ENCODE results near the gene MKKS. TPM values are rescaled to one million over a fixed set of nuclear protein-coding genes. Genes with fewer than 3 reads are reported as not detected.

Gene MKKS
- total RNA-seq, 2 donors from 2014 or later = 13.2 to 13.8 TPM

GRCh38 chr20:10360878-10361277 is 73.1 kb downstream of the MKKS start:
- Mint-ChIP-seq H3K27ac (no peak overlapping the region), H3K4me3 (no peak overlapping the region), H3K27me3 (ENCODE audit: insufficient read depth) (no peaks in the 10 kb centered on the region), H3K9me3 (no peaks in the 10 kb centered on the region), H3K36me3 (ENCODE audit: low read depth) (no peaks in the 10 kb centered on the region), H3K4me1 (no peaks in the 10 kb centered on the region)
- WGBS, 2 experiments (ENCODE audit: insufficient coverage in 1 of 2, insufficient read length in 1 of 2) = 94 to 100% methylated on average over 1 of the region's 1 CpG
- no peaks in the 10 kb centered on the region for H3K36me3 ChIP-seq (ENCODE audit: control insufficient read depth, insufficient read depth, low read length)
- H3K9me3 ChIP-seq (ENCODE audit: control insufficient read depth, low read length) = no peaks in the 10 kb centered on the region
- H3K9ac ChIP-seq (ENCODE audit: extremely low read depth, low read length, poor library complexity, severe bottlenecking) = no peak overlapping the region
- no peaks in the 10 kb centered on the region for H3K4me1 ChIP-seq (ENCODE audit: control insufficient read depth, insufficient read depth, low read length)
- TF ChIP-seq CTCF (conservative IDR thresholded peaks at IDR 0.05) = no peak
- no peak overlapping the region for H3K4me3 ChIP-seq (ENCODE audit: low read length)
- H3K27me3 ChIP-seq (ENCODE audit: control insufficient read depth, insufficient read depth, low read length, poor library complexity, severe bottlenecking) = no peaks in the 10 kb centered on the region
- DNase-seq = no peak
- no peak overlapping the region for H3K27ac ChIP-seq (ENCODE audit: low read depth, low read length)

- 80 to 90% methylated on average over 1 of the region's 2 CpGs for WGBS, 2 experiments (ENCODE audit: insufficient coverage in 1 of 2, insufficient read length in 1 of 2)
- Histone ChIP-seq H3K4me3 (ENCODE audit: low read length) (no peak overlapping the region), H3K27ac (ENCODE audit: low read depth, low read length) (no peak overlapping the region), H3K27me3 (ENCODE audit: control insufficient read depth, insufficient read depth, low read length, poor library complexity, severe bottlenecking) (no peaks in the 10 kb centered on the region), H3K36me3 (ENCODE audit: control insufficient read depth, insufficient read depth, low read length) (no peaks in the 10 kb centered on the region), H3K4me1 (ENCODE audit: control insufficient read depth, insufficient read depth, low read length) (no peaks in the 10 kb centered on the region), H3K9ac (ENCODE audit: extremely low read depth, low read length, poor library complexity, severe bottlenecking) (no peak overlapping the region), H3K9me3 (ENCODE audit: control insufficient read depth, low read length) (no peaks in the 10 kb centered on the region)
- H3K9me3 Mint-ChIP-seq = no peaks in the 10 kb centered on the region
- no peaks in the 10 kb centered on the region for H3K4me1 Mint-ChIP-seq
- no peak for TF ChIP-seq CTCF (conservative IDR thresholded peaks at IDR 0.05)
- no peak for DNase-seq
- no peaks in the 10 kb centered on the region for H3K27me3 Mint-ChIP-seq (ENCODE audit: insufficient read depth)
- no peaks in the 10 kb centered on the region for H3K36me3 Mint-ChIP-seq (ENCODE audit: low read depth)
- no peak overlapping the region for H3K27ac Mint-ChIP-seq
- no peak overlapping the region for H3K4me3 Mint-ChIP-seq
These were observed 74.4 kb downstream of the MKKS start for GRCh38 chr20:10359621-10360040.

- Histone ChIP-seq H3K4me3 (ENCODE audit: low read length) (no peak overlapping the region), H3K9ac (ENCODE audit: extremely low read depth, low read length, poor library complexity, severe bottlenecking) (no peak overlapping the region), H3K36me3 (ENCODE audit: control insufficient read depth, insufficient read depth, low read length) (no peaks in the 10 kb centered on the region), H3K27ac (ENCODE audit: low read depth, low read length) (no peak overlapping the region), H3K4me1 (ENCODE audit: control insufficient read depth, insufficient read depth, low read length) (peaks cover 6% of the 10 kb centered on the region), H3K27me3 (ENCODE audit: control insufficient read depth, insufficient read depth, low read length, poor library complexity, severe bottlenecking) (no peaks in the 10 kb centered on the region), H3K9me3 (ENCODE audit: control insufficient read depth, low read length) (no peaks in the 10 kb centered on the region)
- no peak for DNase-seq
- Mint-ChIP-seq H3K36me3 (ENCODE audit: low read depth) (no peaks in the 10 kb centered on the region), H3K9me3 (no peaks in the 10 kb centered on the region), H3K4me3 (no peak overlapping the region), H3K4me1 (peaks cover 7% of the 10 kb centered on the region), H3K27me3 (ENCODE audit: insufficient read depth) (no peaks in the 10 kb centered on the region), H3K27ac (no peak overlapping the region)
- peak; percentile 78 for TF ChIP-seq CTCF (conservative IDR thresholded peaks at IDR 0.05)
These were observed 76.0 kb downstream of the MKKS start for GRCh38 chr20:10357974-10358373.

All from endodermal cell (in vitro differentiated cells).